Hepatocyte (in vitro differentiated cells): ENCODE data around the gene ORM1.
"Not testable (repeated sequence)": the region's sequence is repeated elsewhere in the genome, so short reads cannot be mapped to it uniquely, and the experiment has no call there.

Experiments used
- CTCF ChIP-seq: fragments of 200-600 bp; sonication (generic); IDR thresholded peaks from 2 replicates; pipeline ENCODE4 v1.5.1; 2016; ENCODE audit warnings: antibody characterized with exemption, mild to moderate bottlenecking; ENCODE audit not compliant: poor library complexity
- EZH2 ChIP-seq: fragments of 200-600 bp; sonication (generic); IDR thresholded peaks from 2 replicates; pipeline ENCODE4 v1.6.1; 2016; ENCODE audit warnings: antibody characterized with exemption, mild to moderate bottlenecking, borderline replicate concordance

- TF ChIP-seq EZH2, CTCF: not testable (repeated sequence)
These were observed 951 bp downstream of the ORM1 start for GRCh38 chr9:114323849-114324248.
